SU-DHL-6 (cell line): ENCODE data around the gene ZNF536.

Experiments
- H2AFZ ChIP-seq: fragments of 200-600 bp; sonication (generic); 2 replicates; pipeline ENCODE4 v1.6.1; 2014; ENCODE audit warnings: low read depth, mild to moderate bottlenecking, moderate library complexity, mixed read lengths, antibody characterized with exemption, low read length; ENCODE audit not compliant: severe bottlenecking
- H3F3A ChIP-seq: fragments of 200-600 bp; shearing (Covaris generic); 2 replicates; pipeline ENCODE4 v1.6.0; 2016; ENCODE audit warnings: antibody characterized with exemption, mild to moderate bottlenecking; ENCODE audit not compliant: insufficient read depth
- H3K27ac ChIP-seq: fragments of 200-600 bp; sonication (generic); 2 replicates; pipeline ENCODE4 v1.5.1; 2016; ENCODE audit warnings: low read depth, mild to moderate bottlenecking, low read length, moderate library complexity, mixed read lengths
- H3K27me3 ChIP-seq: fragments of 200-600 bp; sonication (generic), shearing (Covaris generic); 2 replicates; pipeline ENCODE4 v1.6.0; 2014; ENCODE audit warnings: mild to moderate bottlenecking, low read length
- H3K36me3 ChIP-seq: fragments of 200-600 bp; sonication (generic); 2 replicates; pipeline ENCODE4 v1.6.1; 2014; ENCODE audit warnings: mild to moderate bottlenecking, low read length, mixed read lengths
- H3K4me2 ChIP-seq: fragments of 300-600, 200-600 bp; shearing (Covaris generic), sonication (generic); 2 replicates; pipeline ENCODE4 v1.6.0; 2014; ENCODE audit warnings: low read length, low read depth, mild to moderate bottlenecking; ENCODE audit not compliant: poor library complexity, severe bottlenecking
- H3K4me3 ChIP-seq: fragments of 200-600 bp; sonication (generic); 2 replicates; pipeline ENCODE4 v1.5.1; 2014; ENCODE audit warnings: antibody characterized with exemption, low read length, mild to moderate bottlenecking, mixed read lengths; ENCODE audit not compliant: insufficient read depth, poor library complexity, severe bottlenecking
- H3K79me2 ChIP-seq: fragments of 200-600 bp; sonication (generic); 2 replicates; pipeline ENCODE4 v1.6.1; 2014; ENCODE audit warnings: mild to moderate bottlenecking, low read length, moderate library complexity; ENCODE audit not compliant: insufficient read depth
- H3K9ac ChIP-seq: fragments of 200-600 bp; sonication (generic); 2 replicates; pipeline ENCODE4 v1.7.0; 2014; ENCODE audit warnings: mild to moderate bottlenecking, low read length
- H3K9me2 ChIP-seq: fragments of 200-600 bp; sonication (generic); replicated peaks from 2 replicates; pipeline ENCODE4 v1.6.1; 2014; ENCODE audit warnings: low read length; ENCODE audit not compliant: insufficient read depth
- H3K9me3 ChIP-seq: fragments of 200-600 bp; sonication (generic); 2 replicates; pipeline ENCODE4 v1.6.1; 2014; ENCODE audit warnings: low read length, mixed read lengths; ENCODE audit not compliant: insufficient read depth
- H4K20me1 ChIP-seq: fragments of 200-600 bp; sonication (generic); 2 replicates; pipeline ENCODE4 v1.6.1; 2014; ENCODE audit warnings: low read depth, mild to moderate bottlenecking, antibody characterized with exemption, low read length, moderate library complexity, mixed read lengths
- EZH2phosphoT487 ChIP-seq: fragments of 200-600 bp; sonication (generic), shearing (Covaris generic); conservative IDR thresholded peaks from 2 replicates; pipeline ENCODE4 v1.6.1; 2018; ENCODE audit warnings: mild to moderate bottlenecking, antibody characterized with exemption, low read length, moderate library complexity, mixed read lengths
- TF ChIP-seq, protein P1 (sequence below): fragments of 200-600 bp; sonication (generic); IDR thresholded peaks from one replicate; pipeline ENCODE4 v1.5.1; 2017; ENCODE audit warnings: antibody characterized with exemption, mild to moderate bottlenecking, low read length, moderate library complexity; ENCODE audit not compliant: insufficient read depth, poor library complexity, severe bottlenecking

The ZNF536 gene

DNA sequence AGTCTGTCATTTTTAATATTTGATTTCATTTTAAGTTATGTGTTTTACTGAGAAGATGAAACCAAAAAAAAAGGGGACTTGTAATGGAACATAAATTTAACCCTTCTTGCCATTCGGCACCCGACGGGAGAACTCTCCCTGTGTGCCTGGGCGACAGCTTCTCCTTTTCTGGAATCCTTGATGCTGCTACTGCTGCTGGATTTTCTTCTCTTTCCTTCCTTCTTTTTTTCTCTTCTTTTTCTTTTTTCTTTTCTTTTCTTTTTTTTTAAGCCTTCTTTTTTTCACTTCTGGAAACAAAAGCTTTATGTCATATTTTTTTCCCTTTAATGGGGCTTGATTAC, 11.1 kb upstream of the ZNF536 start:
- no peaks in the 10 kb centered on the region for H3K27me3 ChIP-seq
- H3K9me2 ChIP-seq = no peaks in the 10 kb centered on the region
- no peaks in the 10 kb centered on the region for H3K79me2 ChIP-seq
- H2AFZ ChIP-seq = no peak overlapping the region
- H3F3A ChIP-seq = no peaks in the 10 kb centered on the region
- no peak overlapping the region for H3K9ac ChIP-seq
- no peak overlapping the region for H3K27ac ChIP-seq
- no peak overlapping the region for H3K4me2 ChIP-seq
- H3K9me3 ChIP-seq = no peaks in the 10 kb centered on the region
- no peaks in the 10 kb centered on the region for H4K20me1 ChIP-seq
- no peaks in the 10 kb centered on the region for H3K36me3 ChIP-seq
- H3K4me3 ChIP-seq = no peak overlapping the region
- no peak for TF ChIP-seq EZH2phosphoT487
- TF ChIP-seq, protein P1, sequence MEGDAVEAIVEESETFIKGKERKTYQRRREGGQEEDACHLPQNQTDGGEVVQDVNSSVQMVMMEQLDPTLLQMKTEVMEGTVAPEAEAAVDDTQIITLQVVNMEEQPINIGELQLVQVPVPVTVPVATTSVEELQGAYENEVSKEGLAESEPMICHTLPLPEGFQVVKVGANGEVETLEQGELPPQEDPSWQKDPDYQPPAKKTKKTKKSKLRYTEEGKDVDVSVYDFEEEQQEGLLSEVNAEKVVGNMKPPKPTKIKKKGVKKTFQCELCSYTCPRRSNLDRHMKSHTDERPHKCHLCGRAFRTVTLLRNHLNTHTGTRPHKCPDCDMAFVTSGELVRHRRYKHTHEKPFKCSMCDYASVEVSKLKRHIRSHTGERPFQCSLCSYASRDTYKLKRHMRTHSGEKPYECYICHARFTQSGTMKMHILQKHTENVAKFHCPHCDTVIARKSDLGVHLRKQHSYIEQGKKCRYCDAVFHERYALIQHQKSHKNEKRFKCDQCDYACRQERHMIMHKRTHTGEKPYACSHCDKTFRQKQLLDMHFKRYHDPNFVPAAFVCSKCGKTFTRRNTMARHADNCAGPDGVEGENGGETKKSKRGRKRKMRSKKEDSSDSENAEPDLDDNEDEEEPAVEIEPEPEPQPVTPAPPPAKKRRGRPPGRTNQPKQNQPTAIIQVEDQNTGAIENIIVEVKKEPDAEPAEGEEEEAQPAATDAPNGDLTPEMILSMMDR = no peak

DNA sequence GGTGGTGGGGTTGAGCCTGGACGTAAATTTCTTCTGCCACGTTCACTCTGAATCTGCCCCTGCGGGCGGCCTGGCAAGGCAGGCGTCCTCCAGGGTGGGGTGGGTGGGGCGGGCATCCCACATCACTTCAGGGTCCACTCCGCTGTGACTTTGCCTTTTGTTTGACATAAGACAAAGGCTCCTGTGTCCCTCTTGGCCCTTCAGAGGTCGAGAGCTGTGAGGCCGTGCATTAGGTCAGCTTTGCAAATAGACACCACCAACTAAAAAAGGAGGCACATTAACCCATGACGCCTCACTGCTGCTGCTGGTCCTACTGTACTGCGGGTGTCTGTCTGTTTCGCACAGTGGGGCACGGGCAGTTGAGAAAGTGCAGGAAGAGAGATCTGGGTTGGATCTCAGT, 10.5 kb upstream of the ZNF536 start:
- H3K36me3 ChIP-seq = no peaks in the 10 kb centered on the region
- no peaks in the 10 kb centered on the region for H3K9me3 ChIP-seq
- no peaks in the 10 kb centered on the region for H3K27me3 ChIP-seq
- H3K79me2 ChIP-seq = no peaks in the 10 kb centered on the region
- no peak overlapping the region for H3K27ac ChIP-seq
- H4K20me1 ChIP-seq = no peaks in the 10 kb centered on the region
- H3F3A ChIP-seq = no peaks in the 10 kb centered on the region
- TF ChIP-seq, protein P1 = no peak
- TF ChIP-seq EZH2phosphoT487 = no peak
- H2AFZ ChIP-seq = no peak overlapping the region
- no peak overlapping the region for H3K4me3 ChIP-seq
- no peak overlapping the region for H3K4me2 ChIP-seq
- no peak overlapping the region for H3K9ac ChIP-seq
- H3K9me2 ChIP-seq = no peaks in the 10 kb centered on the region

DNA sequence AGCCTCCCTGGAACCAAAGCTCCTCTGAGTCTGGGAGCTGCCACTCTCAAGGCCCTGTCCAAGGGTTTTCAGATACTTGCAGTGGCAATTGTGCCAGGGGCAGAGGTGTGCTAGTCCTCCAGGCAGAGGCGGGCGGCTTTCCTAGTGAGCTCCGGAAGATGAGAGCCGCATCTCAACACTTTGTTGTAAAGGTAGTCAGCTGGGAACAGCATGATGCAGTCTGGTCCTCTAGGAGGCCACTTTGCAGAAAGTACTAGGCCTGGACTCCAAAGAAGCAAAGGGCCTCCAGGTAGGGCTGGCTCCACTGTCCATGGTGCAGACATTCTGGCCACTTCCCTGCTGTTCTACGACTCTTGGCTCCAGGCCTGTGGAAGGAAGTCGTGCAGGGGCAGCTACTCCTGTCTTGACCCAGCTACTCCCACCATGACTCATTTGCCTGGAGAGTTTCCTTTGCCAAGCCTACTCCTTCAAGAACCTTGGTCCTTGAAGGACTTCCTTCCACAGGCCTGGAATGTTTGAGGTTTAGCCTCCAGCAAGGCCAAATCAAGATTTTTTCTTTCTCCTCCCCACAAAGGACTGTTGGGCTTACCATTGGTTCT, 9.9 kb upstream of the ZNF536 start:
- Histone ChIP-seq H3K4me2 (no peak overlapping the region), H3K79me2 (no peaks in the 10 kb centered on the region), H3K9me3 (no peaks in the 10 kb centered on the region), H3K36me3 (no peaks in the 10 kb centered on the region), H2AFZ (no peak overlapping the region), H3K27me3 (no peaks in the 10 kb centered on the region), H3K27ac (no peak overlapping the region), H4K20me1 (no peaks in the 10 kb centered on the region), H3K9me2 (no peaks in the 10 kb centered on the region), H3F3A (no peaks in the 10 kb centered on the region), H3K9ac (no peak overlapping the region), H3K4me3 (no peak overlapping the region)
- TF ChIP-seq, protein P1 = no peak
- TF ChIP-seq EZH2phosphoT487 = no peak
